ENCODE results near the gene TERT. TPM values are rescaled to one million over a fixed set of nuclear protein-coding genes. Genes with fewer than 3 reads are reported as not detected.

The TERT gene
- total and polyA plus RNA-seq, 2 of the 13 experiments (the other 11 are each of a cell fraction or from before 2014, with no cell fraction given): 4.3 to 5.9 TPM

DNA sequence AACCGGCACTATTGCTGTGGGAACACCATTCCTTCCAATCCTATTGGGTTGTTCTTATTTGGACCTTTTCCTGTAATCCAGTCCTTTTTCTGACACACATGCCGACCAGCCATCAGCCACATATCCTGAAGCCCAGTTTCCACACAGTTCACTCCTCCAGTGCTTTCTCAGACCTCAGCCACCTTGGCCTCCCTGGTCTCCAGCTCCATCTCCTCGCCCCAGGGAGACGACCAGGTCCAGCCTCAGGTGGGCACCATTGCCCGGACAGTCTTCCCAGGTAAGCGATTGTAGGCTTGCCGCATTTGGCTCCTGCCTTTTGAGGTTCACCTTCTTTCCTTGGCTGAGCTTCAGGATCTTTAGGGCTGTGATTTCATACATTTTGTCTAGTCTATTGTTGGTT lies 15.2 kb upstream of the TERT start:
- Histone ChIP-seq H3K79me2 (ENCODE audit: insufficient read depth, low read length) (no peaks in the 10 kb centered on the region), H3K9ac (ENCODE audit: insufficient read depth, low read depth, low read length) (no peak overlapping the region), H3K4me2 (ENCODE audit: low read depth, low read length) (no peak overlapping the region), H4K20me1 (ENCODE audit: insufficient read depth, low read length) (no peaks in the 10 kb centered on the region), H3K4me1 (ENCODE audit: insufficient read depth, low read length) (peaks cover 3% of the 10 kb centered on the region), H3K27ac (ENCODE audit: extremely low read length, insufficient read depth, low read length) (no peak overlapping the region), H2AFZ (ENCODE audit: low read length) (no peak overlapping the region), H3K9me3 (ENCODE audit: low read length) (no peaks in the 10 kb centered on the region), H3K36me3 (replicated peaks in 1 of 2; ENCODE audit: control insufficient read depth in 1 of 2, insufficient read depth in 2 of 2, low read length in 2 of 2) (no peaks in the 10 kb centered on the region), H3K4me3 (replicated peaks in 1 of 3; ENCODE audit: insufficient read depth in 1 of 3, low read depth in 2 of 3, low read length in 3 of 3) (no peak overlapping the region), H3K27me3 (ENCODE audit: control insufficient read depth in 1 of 2, insufficient read depth in 2 of 2, low read length in 2 of 2) (peaks cover 6 to 35% of the 10 kb centered on the region in 2 experiments; a peak in 4 of 5 replicates)
- in situ Hi-C loops (cut with HindIII; ENCODE audit: extremely low pct_ligation_motif_present, low pct_unique_long_range_greater_than_20kb): no loop called here
- no peak for TF ChIP-seq FOXA3 (CRISPR knock-in tag; IDR thresholded peaks at IDR 0.05)
- TF ChIP-seq KLF13 (CRISPR knock-in tag; IDR thresholded peaks at IDR 0.05): no peak
- TF ChIP-seq SP5 (CRISPR knock-in tag; IDR thresholded peaks at IDR 0.05; ENCODE audit: borderline replicate concordance, low read depth): no peak
- TF ChIP-seq ZNF781 (CRISPR knock-in tag; IDR thresholded peaks at IDR 0.05; ENCODE audit: borderline replicate concordance, not compliant biosample characterization): no peak
- no peak for TF ChIP-seq RAD21 (CRISPR knock-in tag; IDR thresholded peaks at IDR 0.05)
- TF ChIP-seq HHEX (CRISPR knock-in tag; IDR thresholded peaks at IDR 0.05): no peak
- TF ChIP-seq SYNCRIP (IDR thresholded peaks at IDR 0.05; ENCODE audit: insufficient read depth, low read depth, low read length): no peak
- TF ChIP-seq ZNF547 (CRISPR knock-in tag; IDR thresholded peaks at IDR 0.05): no peak
- no peak for FAIRE-seq
- ChIA-PET CTCF (ENCODE audit: low intra/inter-chr PET ratio, low total read pairs) (no interaction called here), POLR2A (no interaction called here)
- no peak for DNase-seq (ENCODE audit: low spot score)
- ATAC-seq: no peak
- intact Hi-C loops (cut with micrococcal nuclease; ENCODE audit: unreplicated experiment): no loop called here
- BruUV-seq (replicated peaks): no TSS peak
- WGBS (ENCODE audit: low lambda C conversion rate): 46% methylated on average over 7 of the region's 7 CpGs

GRCh38 chr5:1304033-1304432 lies 9.2 kb upstream of the TERT start:
- ATAC-seq: no peak
- no TSS peak for BruUV-seq (replicated peaks)
- DNase-seq (ENCODE audit: low spot score): no peak
- FAIRE-seq: no peak
- Histone ChIP-seq H2AFZ (ENCODE audit: low read length) (no peak overlapping the region), H3K4me2 (ENCODE audit: low read depth, low read length) (no peak overlapping the region), H3K36me3 (replicated peaks in 1 of 2; ENCODE audit: control insufficient read depth in 1 of 2, insufficient read depth in 2 of 2, low read length in 2 of 2) (no peaks in the 10 kb centered on the region), H3K9me3 (ENCODE audit: low read length) (no peaks in the 10 kb centered on the region), H3K27me3 (ENCODE audit: control insufficient read depth in 1 of 2, insufficient read depth in 2 of 2, low read length in 2 of 2) (peaks cover 1 to 35% of the 10 kb centered on the region in 2 experiments), H3K4me1 (ENCODE audit: insufficient read depth, low read length) (no peaks in the 10 kb centered on the region), H3K79me2 (ENCODE audit: insufficient read depth, low read length) (no peaks in the 10 kb centered on the region), H3K9ac (ENCODE audit: insufficient read depth, low read depth, low read length) (no peak overlapping the region), H3K4me3 (replicated peaks in 1 of 3; ENCODE audit: insufficient read depth in 1 of 3, low read depth in 2 of 3, low read length in 3 of 3) (no peak overlapping the region), H3K27ac (ENCODE audit: extremely low read length, insufficient read depth, low read length) (no peak overlapping the region), H4K20me1 (ENCODE audit: insufficient read depth, low read length) (no peaks in the 10 kb centered on the region)
- POLR2A ChIA-PET: no interaction called here
- CTCF ChIA-PET (ENCODE audit: low intra/inter-chr PET ratio, low total read pairs): no interaction called here
- intact Hi-C loops (cut with micrococcal nuclease; ENCODE audit: unreplicated experiment): no loop called here
- in situ Hi-C loops (cut with HindIII; ENCODE audit: extremely low pct_ligation_motif_present, low pct_unique_long_range_greater_than_20kb): no loop called here
- WGBS (ENCODE audit: low lambda C conversion rate): 5% methylated on average over 2 of the region's 2 CpGs
- TF ChIP-seq ZNF850 (CRISPR knock-in tag; conservative IDR thresholded peaks at IDR 0.05) (no peak), ZNF589 (CRISPR knock-in tag; conservative IDR thresholded peaks at IDR 0.05) (no peak), MAF1 (CRISPR knock-in tag; IDR thresholded peaks at IDR 0.05; ENCODE audit: borderline replicate concordance) (no peak), CBX1 (IDR thresholded peaks at IDR 0.05; ENCODE audit: low read depth) (no peak), TRIM24 (CRISPR knock-in tag; IDR thresholded peaks at IDR 0.05) (no peak), HNRNPH1 (optimal IDR thresholded peaks at IDR 0.05; ENCODE audit: low read depth, low read length) (no peak), ZC3H13 (CRISPR knock-in tag; IDR thresholded peaks at IDR 0.05) (no peak)
- TF ChIP-seq, protein P1, sequence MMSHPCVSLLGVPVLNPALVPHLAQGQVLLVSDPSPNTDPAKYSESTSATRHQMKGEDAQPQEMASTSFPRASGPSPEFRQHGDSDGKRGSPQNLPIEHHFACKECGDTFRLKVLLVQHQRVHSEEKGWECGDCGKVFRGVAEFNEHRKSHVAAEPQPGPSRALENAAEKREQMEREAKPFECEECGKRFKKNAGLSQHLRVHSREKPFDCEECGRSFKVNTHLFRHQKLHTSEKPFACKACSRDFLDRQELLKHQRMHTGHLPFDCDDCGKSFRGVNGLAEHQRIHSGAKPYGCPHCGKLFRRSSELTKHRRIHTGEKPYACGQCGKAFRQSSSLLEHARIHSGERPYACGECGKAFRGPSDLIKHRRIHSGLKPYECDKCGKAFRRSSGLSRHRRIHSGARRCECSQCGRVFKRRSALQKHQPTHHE (CRISPR knock-in tag; IDR thresholded peaks at IDR 0.05; ENCODE audit: borderline replicate concordance): no peak
- TF ChIP-seq, protein P2, sequence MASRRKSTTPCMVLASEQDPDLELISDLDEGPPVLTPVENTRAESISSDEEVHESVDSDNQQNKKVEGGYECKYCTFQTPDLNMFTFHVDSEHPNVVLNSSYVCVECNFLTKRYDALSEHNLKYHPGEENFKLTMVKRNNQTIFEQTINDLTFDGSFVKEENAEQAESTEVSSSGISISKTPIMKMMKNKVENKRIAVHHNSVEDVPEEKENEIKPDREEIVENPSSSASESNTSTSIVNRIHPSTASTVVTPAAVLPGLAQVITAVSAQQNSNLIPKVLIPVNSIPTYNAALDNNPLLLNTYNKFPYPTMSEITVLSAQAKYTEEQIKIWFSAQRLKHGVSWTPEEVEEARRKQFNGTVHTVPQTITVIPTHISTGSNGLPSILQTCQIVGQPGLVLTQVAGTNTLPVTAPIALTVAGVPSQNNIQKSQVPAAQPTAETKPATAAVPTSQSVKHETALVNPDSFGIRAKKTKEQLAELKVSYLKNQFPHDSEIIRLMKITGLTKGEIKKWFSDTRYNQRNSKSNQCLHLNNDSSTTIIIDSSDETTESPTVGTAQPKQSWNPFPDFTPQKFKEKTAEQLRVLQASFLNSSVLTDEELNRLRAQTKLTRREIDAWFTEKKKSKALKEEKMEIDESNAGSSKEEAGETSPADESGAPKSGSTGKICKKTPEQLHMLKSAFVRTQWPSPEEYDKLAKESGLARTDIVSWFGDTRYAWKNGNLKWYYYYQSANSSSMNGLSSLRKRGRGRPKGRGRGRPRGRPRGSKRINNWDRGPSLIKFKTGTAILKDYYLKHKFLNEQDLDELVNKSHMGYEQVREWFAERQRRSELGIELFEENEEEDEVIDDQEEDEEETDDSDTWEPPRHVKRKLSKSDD (CRISPR knock-in tag; IDR thresholded peaks at IDR 0.05; ENCODE audit: low read depth): no peak

Data from HepG2 (cell line).